Upper lobe of left lung (tissue), 4 donors: ENCODE measurements around the gene MAN1A1.
"Not testable (repeated sequence)": the region's sequence is repeated elsewhere in the genome, so short reads cannot be mapped to it uniquely, and the experiment has no call there.

Experiments
- EP300 ChIP-seq, 4 donors: sonication (generic); formaldehyde crosslinking; IDR thresholded peaks; one replicate each; pipeline ENCODE4 v1.5.1; 2017; ENCODE audit warnings: antibody characterized with exemption in 4 of 4, control low read depth in 2 of 4
- POLR2A ChIP-seq, 4 donors: fragments of 450-650 bp; IDR thresholded peaks; one replicate each; pipeline ENCODE4 v1.5.1; 2016 to 2017; ENCODE audit warnings: antibody characterized with exemption in 4 of 4, mild to moderate bottlenecking in 2 of 4
- POLR2AphosphoS5 ChIP-seq, 2 donors: sonication (generic); formaldehyde crosslinking; IDR thresholded peaks; one replicate each; pipeline ENCODE4 v1.5.1; 2017; ENCODE audit warnings: antibody characterized with exemption in 2 of 2
- TF ChIP-seq, protein P1 (sequence below), 6 experiments: fragments of 450-650 bp in 4 of 6; fragments of 200-600 bp in 2 of 6; sonication (generic) in 2 of 6; IDR thresholded peaks; one replicate each; pipeline ENCODE4 v1.5.1; 2016 to 2019; ENCODE audit warnings: antibody characterized with exemption in 6 of 6

GRCh38 chr6:119291060-119291459, 58.5 kb downstream of the MAN1A1 start:
- TF ChIP-seq, protein P1, sequence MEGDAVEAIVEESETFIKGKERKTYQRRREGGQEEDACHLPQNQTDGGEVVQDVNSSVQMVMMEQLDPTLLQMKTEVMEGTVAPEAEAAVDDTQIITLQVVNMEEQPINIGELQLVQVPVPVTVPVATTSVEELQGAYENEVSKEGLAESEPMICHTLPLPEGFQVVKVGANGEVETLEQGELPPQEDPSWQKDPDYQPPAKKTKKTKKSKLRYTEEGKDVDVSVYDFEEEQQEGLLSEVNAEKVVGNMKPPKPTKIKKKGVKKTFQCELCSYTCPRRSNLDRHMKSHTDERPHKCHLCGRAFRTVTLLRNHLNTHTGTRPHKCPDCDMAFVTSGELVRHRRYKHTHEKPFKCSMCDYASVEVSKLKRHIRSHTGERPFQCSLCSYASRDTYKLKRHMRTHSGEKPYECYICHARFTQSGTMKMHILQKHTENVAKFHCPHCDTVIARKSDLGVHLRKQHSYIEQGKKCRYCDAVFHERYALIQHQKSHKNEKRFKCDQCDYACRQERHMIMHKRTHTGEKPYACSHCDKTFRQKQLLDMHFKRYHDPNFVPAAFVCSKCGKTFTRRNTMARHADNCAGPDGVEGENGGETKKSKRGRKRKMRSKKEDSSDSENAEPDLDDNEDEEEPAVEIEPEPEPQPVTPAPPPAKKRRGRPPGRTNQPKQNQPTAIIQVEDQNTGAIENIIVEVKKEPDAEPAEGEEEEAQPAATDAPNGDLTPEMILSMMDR (IDR thresholded peaks at IDR 0.05) = not testable (repeated sequence)
- not testable (repeated sequence) for TF ChIP-seq POLR2A, EP300, POLR2AphosphoS5 (IDR thresholded peaks at IDR 0.05)
